Neural progenitor cell (in vitro differentiated cells): ENCODE data around the gene POLR3B. TPM values are rescaled to one million over a fixed set of nuclear protein-coding genes. Genes with fewer than 3 reads are reported as not detected.
A peak's percentile ranks its signal among the peaks of the same experiment; 100 is the strongest.

ENCODE experiments used
- DNase-seq: peaks from one replicate; pipeline ENCODE4 v3.0.0-alpha.2; 2016; ENCODE audit warnings: low spot score
- H2AFZ ChIP-seq: fragments of 200-600 bp; sonication (generic); replicated peaks from 2 replicates; pipeline ENCODE4 v1.6.1; 2016; ENCODE audit warnings: antibody characterized with exemption
- H3F3A ChIP-seq: fragments of 200-600 bp; sonication (generic); 2 replicates; pipeline ENCODE4 v1.6.1; 2016; ENCODE audit warnings: antibody characterized with exemption, low read depth
- H3K27ac ChIP-seq: fragments of 200-600 bp; sonication (generic); 2 replicates; pipeline ENCODE4 v1.5.1; 2016; ENCODE audit warnings: mild to moderate bottlenecking
- H3K27me3 ChIP-seq: fragments of 200-600 bp; sonication (generic); 2 replicates; pipeline ENCODE4 v1.6.1; 2016; ENCODE audit warnings: mild to moderate bottlenecking, moderate library complexity
- H3K36me3 ChIP-seq: fragments of 200-600 bp; sonication (generic); 2 replicates; pipeline ENCODE4 v1.5.1; 2016
- H3K4me1 ChIP-seq: fragments of 200-600 bp; sonication (generic); 2 replicates; pipeline ENCODE4 v1.6.1; 2016; ENCODE audit warnings: mixed run types
- H3K4me2 ChIP-seq: fragments of 200-600 bp; sonication (generic); 2 replicates; pipeline ENCODE4 v1.6.1; 2016
- H3K4me3 ChIP-seq: fragments of 200-600 bp; sonication (generic); 2 replicates; pipeline ENCODE4 v1.5.1; 2016
- H3K79me2 ChIP-seq: fragments of 200-600 bp; sonication (generic); 2 replicates; pipeline ENCODE4 v1.6.1; 2016; ENCODE audit warnings: low read depth
- H3K9ac ChIP-seq: fragments of 200-600 bp; sonication (generic); 2 replicates; pipeline ENCODE4 v1.6.1; 2016
- H3K9me3 ChIP-seq: fragments of 200-600 bp; sonication (generic); 2 replicates; pipeline ENCODE4 v1.5.1; 2016; ENCODE audit warnings: low read depth
- H4K20me1 ChIP-seq: fragments of 200-600 bp; sonication (generic); 2 replicates; pipeline ENCODE4 v1.6.1; 2016; ENCODE audit warnings: low read depth
- H3K27ac Mint-ChIP-seq: 3 replicates; pipeline ENCODE4 v1.8.0; 2021; ENCODE audit warnings: mixed read lengths
- H3K27me3 Mint-ChIP-seq: 2 replicates; pipeline ENCODE4 v1.8.0; 2022; ENCODE audit warnings: low read depth, mild to moderate bottlenecking, inconsistent platforms, moderate library complexity, mixed read lengths; ENCODE audit not compliant: insufficient read depth
- H3K36me3 Mint-ChIP-seq: 3 replicates; pipeline ENCODE4 v1.8.0; 2021; ENCODE audit warnings: mixed read lengths
- H3K4me1 Mint-ChIP-seq: 3 replicates; pipeline ENCODE4 v1.8.0; 2021; ENCODE audit warnings: mixed read lengths
- H3K4me3 Mint-ChIP-seq: 3 replicates; pipeline ENCODE4 v1.8.0; 2021; ENCODE audit warnings: mild to moderate bottlenecking, moderate library complexity, mixed read lengths
- H3K9me3 Mint-ChIP-seq: 3 replicates; pipeline ENCODE4 v1.8.0; 2020; ENCODE audit warnings: mixed read lengths
- EZH2 ChIP-seq: fragments of 200-600 bp; sonication (generic); IDR thresholded peaks from 2 replicates; pipeline ENCODE4 v1.6.1; 2017; ENCODE audit warnings: antibody characterized with exemption, mild to moderate bottlenecking, moderate library complexity
- EZH2phosphoT487 ChIP-seq: fragments of 200-600 bp; sonication (generic); IDR thresholded peaks from 2 replicates; pipeline ENCODE4 v1.6.1; 2017; ENCODE audit warnings: antibody characterized with exemption
- total RNA-seq: library from RNA; depleted of rRNA; stranded (reverse); fragments of >200 nt; gene quantifications from 2 replicates; pipeline ENCODE4 v1.2.3, GENCODE V29; 2015; ENCODE audit warnings: low replicate concordance
- TF ChIP-seq, protein P1 (sequence below): fragments of 200-600 bp; sonication (generic); IDR thresholded peaks from 2 replicates; pipeline ENCODE4 v1.5.1; 2017; ENCODE audit warnings: antibody characterized with exemption, mild to moderate bottlenecking

POLR3B gene
- total RNA-seq, 1 donor from 2014 or later = 8.8 TPM

DNA sequence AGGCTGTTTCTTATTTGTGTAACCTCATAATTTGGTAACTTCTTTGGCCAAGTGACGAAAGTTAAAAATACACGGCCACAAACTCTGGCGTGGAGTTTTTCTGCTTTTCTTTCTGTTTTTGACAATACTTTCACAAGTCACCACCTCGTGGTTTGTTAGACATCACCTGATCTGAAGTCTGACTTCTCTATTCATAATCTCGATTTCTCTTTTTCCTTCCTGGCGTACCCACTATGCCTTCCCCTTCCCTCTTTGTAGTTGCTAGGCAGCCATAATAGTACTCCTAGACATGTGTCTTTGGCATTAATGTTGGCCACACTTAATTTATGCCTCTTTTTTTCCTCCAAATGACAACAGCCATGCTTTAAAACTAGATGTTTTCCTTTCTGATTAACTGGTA lies 97.6 kb downstream of the POLR3B start:
- H3K27ac Mint-ChIP-seq = peak overlapping the region; percentile 90
- Histone ChIP-seq H3K4me2 (no peak overlapping the region), H3K27me3 (no peaks in the 10 kb centered on the region), H3K9me3 (no peaks in the 10 kb centered on the region), H3K9ac (no peak overlapping the region), H3K79me2 (no peaks in the 10 kb centered on the region), H3K27ac (no peak overlapping the region), H3K4me1 (peaks cover 17% of the 10 kb centered on the region), H3K4me3 (no peak overlapping the region), H3K36me3 (no peaks in the 10 kb centered on the region), H3F3A (no peaks in the 10 kb centered on the region), H4K20me1 (no peaks in the 10 kb centered on the region), H2AFZ (no peak overlapping the region)
- TF ChIP-seq, protein P1, sequence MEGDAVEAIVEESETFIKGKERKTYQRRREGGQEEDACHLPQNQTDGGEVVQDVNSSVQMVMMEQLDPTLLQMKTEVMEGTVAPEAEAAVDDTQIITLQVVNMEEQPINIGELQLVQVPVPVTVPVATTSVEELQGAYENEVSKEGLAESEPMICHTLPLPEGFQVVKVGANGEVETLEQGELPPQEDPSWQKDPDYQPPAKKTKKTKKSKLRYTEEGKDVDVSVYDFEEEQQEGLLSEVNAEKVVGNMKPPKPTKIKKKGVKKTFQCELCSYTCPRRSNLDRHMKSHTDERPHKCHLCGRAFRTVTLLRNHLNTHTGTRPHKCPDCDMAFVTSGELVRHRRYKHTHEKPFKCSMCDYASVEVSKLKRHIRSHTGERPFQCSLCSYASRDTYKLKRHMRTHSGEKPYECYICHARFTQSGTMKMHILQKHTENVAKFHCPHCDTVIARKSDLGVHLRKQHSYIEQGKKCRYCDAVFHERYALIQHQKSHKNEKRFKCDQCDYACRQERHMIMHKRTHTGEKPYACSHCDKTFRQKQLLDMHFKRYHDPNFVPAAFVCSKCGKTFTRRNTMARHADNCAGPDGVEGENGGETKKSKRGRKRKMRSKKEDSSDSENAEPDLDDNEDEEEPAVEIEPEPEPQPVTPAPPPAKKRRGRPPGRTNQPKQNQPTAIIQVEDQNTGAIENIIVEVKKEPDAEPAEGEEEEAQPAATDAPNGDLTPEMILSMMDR = no peak
- TF ChIP-seq EZH2phosphoT487 = no peak
- no peak for TF ChIP-seq EZH2
- H3K36me3 Mint-ChIP-seq = peaks cover 11% of the 10 kb centered on the region
- H3K9me3 Mint-ChIP-seq = no peaks in the 10 kb centered on the region
- no peak for DNase-seq
- peaks cover 35% of the 10 kb centered on the region for H3K4me1 Mint-ChIP-seq
- H3K27me3 Mint-ChIP-seq = peaks cover 2% of the 10 kb centered on the region
- no peak overlapping the region for H3K4me3 Mint-ChIP-seq

- Histone ChIP-seq H3F3A (no peaks in the 10 kb centered on the region), H3K9me3 (no peaks in the 10 kb centered on the region), H3K4me1 (no peaks in the 10 kb centered on the region), H3K79me2 (no peaks in the 10 kb centered on the region), H3K4me3 (no peak overlapping the region), H2AFZ (no peak overlapping the region), H3K9ac (no peak overlapping the region), H3K27ac (no peak overlapping the region), H3K36me3 (no peaks in the 10 kb centered on the region), H3K4me2 (no peak overlapping the region), H3K27me3 (no peaks in the 10 kb centered on the region), H4K20me1 (no peaks in the 10 kb centered on the region)
- TF ChIP-seq, protein P1 = no peak
- TF ChIP-seq EZH2 (no peak), EZH2phosphoT487 (no peak)
- no peaks in the 10 kb centered on the region for H3K9me3 Mint-ChIP-seq
- no peak for DNase-seq
- H3K4me1 Mint-ChIP-seq = peaks cover 16% of the 10 kb centered on the region
- no peak overlapping the region for H3K27ac Mint-ChIP-seq
- H3K27me3 Mint-ChIP-seq = peaks cover 3% of the 10 kb centered on the region
- no peak overlapping the region for H3K4me3 Mint-ChIP-seq
- H3K36me3 Mint-ChIP-seq = peaks cover 21% of the 10 kb centered on the region
Observed at GRCh38 chr12:106459124-106459523, 101.6 kb downstream of the POLR3B start.

- no peak for TF ChIP-seq EZH2
- TF ChIP-seq, protein P1 = no peak
- no peak for TF ChIP-seq EZH2phosphoT487
- Histone ChIP-seq H3K27me3 (no peaks in the 10 kb centered on the region), H3K4me3 (no peak overlapping the region), H3K4me1 (no peaks in the 10 kb centered on the region), H3K4me2 (no peak overlapping the region), H3K27ac (no peak overlapping the region), H3K36me3 (no peaks in the 10 kb centered on the region), H3K79me2 (no peaks in the 10 kb centered on the region), H3F3A (no peaks in the 10 kb centered on the region), H3K9ac (no peak overlapping the region), H2AFZ (no peak overlapping the region), H4K20me1 (no peaks in the 10 kb centered on the region), H3K9me3 (no peaks in the 10 kb centered on the region)
- H3K27me3 Mint-ChIP-seq = peaks cover 3% of the 10 kb centered on the region
- peaks cover 21% of the 10 kb centered on the region for H3K36me3 Mint-ChIP-seq
- H3K4me3 Mint-ChIP-seq = no peak overlapping the region
- DNase-seq = no peak
- no peak overlapping the region for H3K27ac Mint-ChIP-seq
- H3K4me1 Mint-ChIP-seq = peaks cover 14% of the 10 kb centered on the region
- H3K9me3 Mint-ChIP-seq = no peaks in the 10 kb centered on the region
Observed at GRCh38 chr12:106459534-106459933, 102.0 kb downstream of the POLR3B start.
